Fibroblast of the aortic adventitia (primary cell): ENCODE results near the gene TBX1. TPM values are rescaled to one million over a fixed set of nuclear protein-coding genes. Genes with fewer than 3 reads are reported as not detected.

Experiments
- DNase-seq: peaks from one replicate; pipeline ENCODE4 v3.0.0-alpha.2; 2010; ENCODE audit warnings: low read depth
- H3K4me3 ChIP-seq: 2 replicates; pipeline ENCODE4 v1.5.1; 2011; ENCODE audit warnings: low read depth, mild to moderate bottlenecking, control low read depth, low read length, moderate library complexity
- total RNA-seq: library from RNA; depleted of rRNA; stranded (reverse); fragments of >200 nt; gene quantifications from 2 replicates; pipeline ENCODE4 v1.2.3, GENCODE V29; 2012; ENCODE audit warnings: low replicate concordance
- TF ChIP-seq, protein P1 (sequence below): IDR thresholded peaks from 2 replicates; pipeline ENCODE4 v1.5.1; 2011; ENCODE audit warnings: mild to moderate bottlenecking, low read length, control low read depth, inconsistent platforms; ENCODE audit not compliant: insufficient read depth

Gene TBX1
- total RNA-seq, 1 donor, result 2.8 TPM

DNA sequence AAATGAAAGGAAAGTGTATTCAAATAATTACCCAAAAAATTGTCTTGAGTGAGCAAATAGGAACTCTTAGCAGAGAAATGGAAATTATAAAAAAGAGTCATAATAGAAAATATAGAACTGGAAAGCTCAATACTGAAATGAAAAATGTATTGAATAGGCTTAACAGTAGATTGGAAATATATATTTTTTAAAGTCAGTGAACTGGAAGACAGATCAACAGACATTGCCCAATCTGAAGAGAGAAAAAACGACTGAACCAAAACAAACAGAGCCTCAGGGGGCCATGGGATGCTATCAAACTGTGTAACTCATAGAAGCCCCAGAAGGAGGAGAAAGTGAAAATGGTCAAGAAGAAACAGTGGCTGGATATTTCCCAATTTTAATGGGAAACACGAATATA lies 32.6 kb downstream of the TBX1 start:
- DNase-seq, result no peak

DNA sequence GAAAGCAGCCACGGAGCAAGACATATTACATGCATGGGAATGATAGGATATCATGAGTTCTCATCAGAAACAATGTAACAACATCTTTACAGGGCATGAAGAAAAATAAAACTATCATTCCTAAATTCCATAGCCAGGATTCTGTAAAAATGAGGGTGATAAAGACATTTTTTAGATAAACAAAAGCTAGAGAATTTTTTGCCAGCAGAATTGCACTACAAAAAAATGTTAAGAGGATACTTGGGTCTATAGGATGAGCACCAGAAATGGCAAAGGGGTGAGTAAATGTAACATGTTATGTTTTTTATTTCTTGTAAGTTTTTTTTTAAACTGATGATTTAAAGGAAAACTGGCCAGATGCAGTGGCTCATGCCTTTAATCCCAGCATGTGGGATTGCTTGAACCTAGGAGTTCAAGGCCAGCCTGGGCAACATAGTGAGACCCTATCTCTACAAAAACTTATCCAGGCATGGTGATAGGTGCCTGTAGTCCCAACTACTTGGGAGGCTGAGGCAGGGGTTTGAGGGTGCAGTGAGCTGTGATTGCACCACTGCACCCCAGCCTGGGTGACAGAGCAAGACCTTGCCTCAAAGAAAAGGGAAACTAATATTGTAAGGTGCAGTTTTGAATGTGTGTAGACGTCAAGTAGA lies 33.2 kb downstream of the TBX1 start:
- TF ChIP-seq, protein P1, sequence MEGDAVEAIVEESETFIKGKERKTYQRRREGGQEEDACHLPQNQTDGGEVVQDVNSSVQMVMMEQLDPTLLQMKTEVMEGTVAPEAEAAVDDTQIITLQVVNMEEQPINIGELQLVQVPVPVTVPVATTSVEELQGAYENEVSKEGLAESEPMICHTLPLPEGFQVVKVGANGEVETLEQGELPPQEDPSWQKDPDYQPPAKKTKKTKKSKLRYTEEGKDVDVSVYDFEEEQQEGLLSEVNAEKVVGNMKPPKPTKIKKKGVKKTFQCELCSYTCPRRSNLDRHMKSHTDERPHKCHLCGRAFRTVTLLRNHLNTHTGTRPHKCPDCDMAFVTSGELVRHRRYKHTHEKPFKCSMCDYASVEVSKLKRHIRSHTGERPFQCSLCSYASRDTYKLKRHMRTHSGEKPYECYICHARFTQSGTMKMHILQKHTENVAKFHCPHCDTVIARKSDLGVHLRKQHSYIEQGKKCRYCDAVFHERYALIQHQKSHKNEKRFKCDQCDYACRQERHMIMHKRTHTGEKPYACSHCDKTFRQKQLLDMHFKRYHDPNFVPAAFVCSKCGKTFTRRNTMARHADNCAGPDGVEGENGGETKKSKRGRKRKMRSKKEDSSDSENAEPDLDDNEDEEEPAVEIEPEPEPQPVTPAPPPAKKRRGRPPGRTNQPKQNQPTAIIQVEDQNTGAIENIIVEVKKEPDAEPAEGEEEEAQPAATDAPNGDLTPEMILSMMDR, result no peak
- H3K4me3 ChIP-seq, result no peak overlapping the region
- peak; percentile 28 for DNase-seq

More for the DNA sequence above, 32.6 kb downstream of the TBX1 start:
- no peak overlapping the region for H3K4me3 ChIP-seq
- TF ChIP-seq, protein P1, result no peak

DNA sequence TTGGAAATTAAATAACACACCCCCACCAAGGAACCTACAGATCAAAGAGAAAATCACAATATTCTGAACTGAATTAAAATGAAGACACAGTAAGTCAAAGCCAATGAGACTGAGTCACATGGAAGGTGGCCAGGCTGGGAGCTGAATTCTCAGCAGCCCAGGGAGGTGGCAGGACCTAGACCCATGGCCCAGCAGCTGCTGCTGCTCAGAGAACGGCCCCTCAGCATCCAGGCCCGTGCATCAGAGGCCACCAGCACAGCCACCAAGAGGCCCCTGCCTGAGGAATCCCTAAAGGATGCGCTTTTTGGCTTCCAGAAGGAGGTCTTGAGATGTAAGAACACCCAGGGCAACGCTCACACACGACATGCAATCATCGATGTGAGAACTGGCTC lies 35.0 kb downstream of the TBX1 start:
- peak; percentile 58 for DNase-seq
- H3K4me3 ChIP-seq, result no peak overlapping the region
- TF ChIP-seq, protein P1, result no peak

DNA sequence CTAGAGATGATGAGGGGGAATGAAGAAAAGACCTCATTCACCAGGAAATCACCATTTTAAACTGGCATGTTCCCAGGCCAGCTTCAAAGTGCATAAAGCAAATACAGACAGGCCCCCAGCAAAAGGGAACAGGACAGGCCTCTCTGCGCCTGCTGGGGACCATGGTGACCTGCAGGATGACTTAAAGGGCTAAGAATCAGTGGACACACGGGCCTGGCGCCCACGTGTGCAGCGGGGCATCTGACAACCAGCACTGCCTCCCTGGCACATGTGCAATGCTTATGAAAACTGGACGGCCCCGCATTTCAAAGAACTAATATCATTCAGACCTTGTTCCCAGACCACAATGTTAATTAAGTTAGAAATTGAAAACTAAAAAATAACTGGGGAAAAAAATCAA lies 35.6 kb downstream of the TBX1 start:
- H3K4me3 ChIP-seq, result no peak overlapping the region
- no peak for DNase-seq

DNA sequence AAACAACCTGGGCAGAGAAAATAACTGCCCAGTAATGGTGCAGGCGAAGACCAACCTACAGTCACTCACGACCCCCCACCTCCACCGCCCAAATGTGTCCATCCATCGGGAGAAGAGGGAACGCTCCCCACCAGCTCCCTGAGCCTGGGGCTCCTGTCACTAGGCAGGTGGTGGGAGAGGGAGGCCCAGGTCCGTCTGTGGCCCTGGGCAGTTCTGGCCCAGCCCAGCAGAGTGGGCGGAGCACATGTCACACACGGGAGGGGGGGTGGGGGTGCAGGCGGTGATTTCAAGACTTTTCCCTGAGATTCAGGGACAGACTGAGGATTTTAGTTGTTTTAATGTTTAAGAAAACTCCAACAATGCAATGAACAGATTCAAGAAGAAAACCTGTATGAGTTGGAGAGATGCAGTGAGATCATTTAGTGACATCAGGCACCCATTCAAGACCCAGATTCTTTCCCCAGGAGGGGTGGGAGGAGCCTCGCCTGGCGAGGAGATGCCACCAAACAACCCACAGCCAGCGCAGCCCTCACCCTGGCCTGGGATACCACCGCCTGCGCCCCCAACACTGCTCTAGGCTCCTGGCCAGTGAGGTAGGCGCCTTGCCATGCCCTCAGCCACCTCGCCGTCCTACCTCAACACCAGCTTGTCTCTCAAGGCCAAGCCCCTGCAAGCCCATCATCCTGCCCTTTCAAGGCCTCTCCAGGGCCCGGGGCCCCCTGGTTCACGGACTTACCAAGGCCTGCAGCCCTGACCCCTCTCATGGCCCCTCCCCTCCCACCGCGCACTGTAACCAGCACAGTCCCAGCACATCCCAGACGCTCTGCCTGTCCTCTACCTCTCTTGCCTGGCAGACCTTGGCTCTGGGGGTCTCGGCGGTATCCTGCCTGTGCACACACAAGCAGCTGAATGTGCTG lies 36.8 kb downstream of the TBX1 start:
- TF ChIP-seq, protein P1, result no peak
- DNase-seq, result no peak
- no peak overlapping the region for H3K4me3 ChIP-seq

More for the DNA sequence above, 35.6 kb downstream of the TBX1 start:
- TF ChIP-seq, protein P1, result no peak

DNA sequence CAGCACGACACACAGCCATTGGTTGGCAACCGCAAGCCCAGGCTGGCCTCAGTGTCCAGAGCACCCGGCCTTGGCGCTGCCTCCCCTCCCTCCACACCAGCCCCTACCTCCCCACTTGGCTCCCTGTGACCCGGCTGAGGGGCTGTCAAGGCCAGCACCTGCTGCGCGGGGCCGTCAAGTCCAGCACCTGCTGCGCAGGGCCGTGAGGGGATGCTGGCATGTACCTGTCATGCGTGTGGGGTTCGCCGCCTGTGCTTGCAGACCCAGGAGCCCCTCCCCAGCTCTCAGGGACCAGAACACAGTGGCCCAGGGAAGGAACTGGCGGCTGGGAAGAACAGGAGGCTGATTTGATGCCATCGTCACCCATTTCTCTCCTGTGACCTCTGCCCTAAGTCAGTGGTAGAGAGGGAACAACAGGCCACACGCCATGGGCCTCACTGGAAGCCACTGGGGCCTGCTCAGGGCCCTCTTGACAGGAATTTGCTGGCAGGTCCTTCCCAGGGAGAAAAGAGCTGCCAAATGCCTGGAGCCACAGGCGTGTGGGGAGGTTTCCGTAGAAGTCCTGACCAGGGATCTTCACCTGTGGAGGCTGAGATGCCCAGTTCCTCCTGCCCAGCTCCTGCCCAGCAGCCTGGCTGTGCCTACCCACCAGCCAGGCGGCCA lies 37.6 kb downstream of the TBX1 start:
- no peak overlapping the region for H3K4me3 ChIP-seq
- DNase-seq, result no peak
- TF ChIP-seq, protein P1, result no peak
